Left colon (tissue), 2 donors: ENCODE data around the gene CGNL1. TPM values are rescaled to one million over a fixed set of nuclear protein-coding genes. Genes with fewer than 3 reads are reported as not detected.
A peak's percentile ranks its signal among the peaks of the same experiment; 100 is the strongest.

Experiments
- ATAC-seq: fragments of 200-7000 bp; cut with Tn5 transposase; one replicate; pipeline ENCODE4 v1.9.1; 2020; ENCODE audit warnings: mild to moderate bottlenecking, moderate library complexity
- DNase-seq, 2 donors: peaks; one replicate each; pipeline ENCODE4 v3.0.0-alpha.2; 2020
- intact Hi-C, 2 donors: fragments of 100-400 bp; cut with DNase I in 1 of 2; cut with micrococcal nuclease in 1 of 2; formaldehyde crosslinking; loops; one replicate each; pipeline versions ENCODE4 v1.11.2 to v1.14.0; 2022; cut with DNase I, micrococcal nuclease
- total RNA-seq, 2 donors: library from RNA; stranded (reverse); fragmentation: NEBNext Ultra II Directional; extraction: Animal tissue kit (Norgen Biotek cat#: 25700); gene quantifications; one replicate each; pipeline ENCODE4 v1.2.1, GENCODE V29; 2021
- donor health status: DM: no; HTN: no; CAD: no.
- donor health status: DM: yes; HTN: yes; CAD: no.

The CGNL1 gene
- total RNA-seq, 2 donors from 2014 or later, result 2.8 to 4.1 TPM

GRCh38 chr15:57376696-57377477, 582 bp downstream of the CGNL1 start:
- no peak for DNase-seq
- peak; percentile 42 for ATAC-seq
- intact Hi-C loops, result no loop called here

DNA sequence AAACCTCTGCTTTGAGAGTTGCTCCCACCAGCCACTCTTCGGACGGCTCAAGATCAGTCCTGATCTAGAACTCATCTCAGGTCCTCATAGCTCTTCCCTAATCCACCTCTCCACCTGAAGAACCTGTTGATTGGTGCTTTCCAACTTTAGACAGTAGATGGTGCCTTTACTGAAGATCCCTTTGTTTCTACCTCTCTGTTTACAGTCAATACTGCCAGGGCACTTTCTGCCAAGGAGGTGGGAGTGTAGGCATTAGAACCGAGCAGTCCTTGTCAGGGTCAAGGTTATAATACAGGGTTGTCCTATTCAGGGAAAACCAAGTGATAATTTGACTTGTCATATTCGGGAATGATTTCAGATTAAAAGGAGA, 1.2 kb downstream of the CGNL1 start:
- ATAC-seq (peak; percentile 63), DNase-seq (no peak)
- intact Hi-C loops, result no loop called here

GRCh38 chr15:57379487-57379886, 3.2 kb downstream of the CGNL1 start:
- DNase-seq (no peak), ATAC-seq (no peak)
- intact Hi-C loops, result no loop called here

DNA sequence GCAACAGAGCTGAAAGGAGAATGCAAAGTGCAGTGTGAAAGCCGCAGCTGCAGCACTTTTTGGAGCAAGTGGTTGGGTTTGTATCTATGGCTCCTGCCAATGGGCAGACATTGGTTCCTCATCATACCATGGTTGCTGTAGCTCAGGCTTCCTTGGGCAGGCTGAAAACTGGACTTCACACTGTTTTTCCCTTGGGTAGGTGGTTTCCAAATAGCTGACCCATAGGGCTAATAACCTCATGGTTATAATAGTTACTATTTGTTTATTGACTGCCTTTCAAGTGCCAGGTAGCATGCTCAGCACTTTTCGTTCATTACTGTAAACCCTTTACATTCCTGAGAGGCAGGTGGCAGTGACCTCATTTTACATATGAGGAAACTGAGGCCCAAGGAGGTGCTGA, 4.5 kb downstream of the CGNL1 start:
- intact Hi-C loops, result no loop called here
- ATAC-seq (no peak), DNase-seq (no peak)

DNA sequence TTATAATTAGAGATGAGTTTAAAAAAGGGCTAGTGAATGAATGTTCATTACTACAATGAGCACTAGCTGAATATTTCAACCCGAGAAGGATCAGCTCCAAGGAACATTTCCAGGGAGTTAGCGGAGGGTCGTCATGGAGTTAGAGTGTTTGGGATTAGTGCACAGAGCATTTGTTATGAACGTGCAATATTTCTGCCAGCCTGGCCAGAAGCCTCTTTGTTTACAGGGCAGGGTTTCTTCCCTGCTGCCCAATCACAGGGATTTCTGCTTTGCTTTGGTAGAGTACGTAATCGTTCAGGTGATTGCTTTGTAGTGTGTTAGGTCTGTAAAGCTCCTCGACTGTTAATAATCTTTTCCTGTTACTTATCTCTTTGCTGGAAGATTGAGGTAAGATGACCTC, 5.9 kb downstream of the CGNL1 start:
- intact Hi-C loops, result no loop called here
- peak; percentile 94 for ATAC-seq

DNA sequence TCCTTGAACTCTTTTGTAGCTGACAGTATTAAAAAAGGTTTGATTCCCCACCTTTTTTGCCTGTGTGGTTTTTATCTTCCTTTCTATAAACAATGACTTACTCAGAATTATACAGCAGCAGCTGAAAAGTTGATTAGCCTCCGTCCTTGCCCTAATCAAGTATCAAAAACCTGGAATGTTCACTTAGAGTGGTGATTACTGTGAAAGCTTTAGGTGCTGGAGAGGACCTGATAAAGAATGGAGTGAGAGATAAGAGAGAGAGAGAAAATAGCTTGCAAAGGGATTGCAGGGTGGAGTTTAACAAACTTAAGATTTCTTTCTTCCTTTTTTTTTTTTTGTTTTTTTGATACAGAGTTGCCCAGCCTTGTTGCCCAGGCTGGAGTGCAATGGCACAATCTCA, 6.7 kb downstream of the CGNL1 start:
- DNase-seq, result no peak
- ATAC-seq, result no peak
- intact Hi-C loops, result no loop called here

More for the DNA sequence above, 5.9 kb downstream of the CGNL1 start:
- DNase-seq, result no peak

DNA sequence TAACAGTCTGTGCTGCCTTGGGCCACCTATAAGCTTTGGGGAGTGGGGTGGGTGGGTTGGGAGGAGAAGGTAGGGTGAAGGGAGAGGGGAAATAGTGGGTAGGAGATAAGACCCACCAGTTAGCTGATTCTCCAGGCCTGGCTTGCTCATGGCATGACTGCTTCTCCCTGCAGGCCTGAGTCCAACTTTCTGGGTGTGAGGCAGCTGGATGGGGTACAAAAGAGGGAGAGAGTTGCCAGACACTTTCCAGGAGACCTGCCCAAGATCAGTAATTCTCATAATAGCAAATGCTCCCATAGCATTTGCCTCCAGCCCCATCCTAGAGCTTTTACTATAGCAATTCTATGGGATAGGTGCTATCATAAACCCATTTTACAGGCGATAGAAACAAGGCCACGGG, 7.7 kb downstream of the CGNL1 start:
- intact Hi-C loops, result no loop called here
- ATAC-seq (no peak), DNase-seq (peak in 1 of 2 donors; percentile 32)

GRCh38 chr15:57384816-57385215, 8.5 kb downstream of the CGNL1 start:
- ATAC-seq, result no peak

GRCh38 chr15:57385923-57386390, 9.7 kb downstream of the CGNL1 start:
- intact Hi-C loops, result no loop called here
- ATAC-seq, result no peak
- no peak for DNase-seq

More at GRCh38 chr15:57384816-57385215, 8.5 kb downstream of the CGNL1 start:
- intact Hi-C loops, result no loop called here
- no peak for DNase-seq

GRCh38 chr15:57386976-57387375, 10.7 kb downstream of the CGNL1 start:
- intact Hi-C loops, result no loop called here
- DNase-seq, result no peak
- no peak for ATAC-seq

GRCh38 chr15:57387564-57388076, 11.3 kb downstream of the CGNL1 start:
- ATAC-seq (no peak), DNase-seq (no peak)
- intact Hi-C loops, result no loop called here

GRCh38 chr15:57388464-57388863, 12.2 kb downstream of the CGNL1 start:
- no peak for DNase-seq
- no peak for ATAC-seq
- intact Hi-C loops, result no loop called here

DNA sequence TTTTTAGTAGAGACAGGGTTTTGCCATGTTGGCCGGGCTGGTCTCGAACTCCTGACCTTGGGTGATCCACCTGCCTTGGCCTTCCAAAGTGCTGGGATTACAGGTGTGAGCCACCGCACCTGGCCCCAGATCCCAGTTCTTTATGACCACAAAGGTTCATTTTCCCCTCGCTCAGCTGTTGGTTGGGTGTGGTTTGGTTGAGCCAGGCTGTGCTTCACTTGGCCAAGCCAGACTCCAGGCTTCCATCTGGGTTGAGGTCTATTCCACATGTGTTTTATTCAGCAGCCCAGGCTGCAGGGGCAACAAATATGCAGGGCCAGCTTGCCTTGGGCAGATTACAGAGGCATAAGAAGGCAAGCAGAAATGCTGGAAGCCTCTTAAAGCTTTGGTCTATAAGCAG, 13.7 kb downstream of the CGNL1 start:
- intact Hi-C loops, result no loop called here
- ATAC-seq (no peak), DNase-seq (no peak)

DNA sequence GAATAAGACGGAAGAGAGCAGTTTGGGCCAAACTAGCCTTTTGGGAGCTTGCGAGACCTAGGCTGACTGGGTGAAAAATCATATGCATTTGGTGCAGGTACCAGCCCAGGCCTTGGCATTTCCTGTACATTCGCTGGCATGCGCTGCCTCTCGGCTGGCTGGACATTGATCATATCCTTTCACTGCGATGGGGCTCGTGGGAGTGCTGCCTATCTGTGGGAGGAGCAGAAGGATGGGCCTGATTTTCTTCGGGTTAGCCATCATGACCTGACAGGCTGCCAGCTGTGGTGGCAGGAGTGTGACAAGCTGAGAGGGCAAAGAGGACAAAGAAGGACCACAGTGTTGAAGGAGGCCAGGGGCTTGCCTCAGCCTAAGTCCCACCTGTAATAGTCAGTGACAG, 14.3 kb downstream of the CGNL1 start:
- DNase-seq, result no peak
- intact Hi-C loops, result no loop called here
- no peak for ATAC-seq

GRCh38 chr15:57391537-57391936, 15.2 kb downstream of the CGNL1 start:
- DNase-seq (no peak), ATAC-seq (peak; percentile 85)
- intact Hi-C loops, result no loop called here

DNA sequence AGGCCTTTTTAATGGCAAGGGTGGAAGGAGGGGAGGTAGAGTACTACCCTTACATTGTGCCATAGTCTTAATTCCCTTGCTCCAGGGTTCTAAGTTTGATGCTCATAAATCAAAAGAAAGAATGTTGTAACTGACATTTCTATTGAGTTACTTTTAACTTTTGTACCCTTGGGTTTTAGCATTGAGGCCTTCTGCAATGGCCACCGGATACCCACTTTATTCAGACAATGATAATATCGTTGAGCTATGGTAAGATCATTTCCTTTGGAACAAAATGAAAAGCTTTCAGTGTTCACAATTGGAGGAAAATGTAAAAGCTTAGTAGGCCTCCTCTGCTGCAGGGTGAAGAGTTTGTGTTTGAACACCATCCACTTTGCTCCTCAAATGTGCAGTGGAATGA, 16.8 kb downstream of the CGNL1 start:
- DNase-seq (no peak), ATAC-seq (no peak)
- intact Hi-C loops, result no loop called here

- intact Hi-C loops, result no loop called here
- ATAC-seq (no peak), DNase-seq (no peak)
Observed at GRCh38 chr15:57395292-57395691, 19.0 kb downstream of the CGNL1 start.

DNA sequence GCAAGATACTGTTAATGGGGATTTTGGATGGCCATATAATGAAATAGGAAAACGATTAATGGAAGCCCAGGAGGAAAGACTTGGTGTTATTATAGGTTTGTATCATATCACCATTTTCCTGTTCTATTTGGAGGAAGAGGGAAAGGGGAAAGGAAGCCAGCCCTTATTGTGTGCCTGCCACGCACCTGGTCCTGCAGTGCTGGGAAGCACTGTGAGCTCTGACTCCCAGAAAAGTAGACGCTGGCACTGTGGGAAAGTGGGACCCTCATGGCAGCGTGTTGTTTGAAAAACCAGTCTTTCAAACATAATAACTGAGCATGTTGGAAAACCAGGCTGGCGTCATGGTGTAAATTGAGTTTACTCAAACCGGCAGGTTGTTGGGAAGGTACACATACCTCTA, 22.0 kb downstream of the CGNL1 start:
- DNase-seq (no peak), ATAC-seq (no peak)
- intact Hi-C loops, result no loop called here

DNA sequence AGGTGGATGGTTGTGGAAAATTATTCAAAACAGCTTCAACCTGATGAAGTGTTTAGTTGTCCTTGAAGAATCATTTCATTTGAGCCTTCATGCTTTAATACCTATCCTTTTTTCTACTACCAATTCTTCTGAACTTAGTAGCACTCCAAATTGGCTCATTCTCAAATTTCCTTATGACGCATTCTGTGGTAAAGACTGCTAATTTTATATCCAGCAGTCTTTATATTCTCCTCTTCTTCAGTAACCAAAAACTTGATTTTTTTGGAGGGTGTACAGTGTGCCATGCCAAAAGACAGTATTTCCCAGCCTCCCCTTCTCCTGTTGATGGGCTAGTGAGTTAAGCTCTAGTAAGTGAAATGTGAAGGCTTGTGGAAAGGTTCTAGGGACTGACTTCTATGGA, 25.2 kb downstream of the CGNL1 start:
- intact Hi-C loops, result no loop called here
- DNase-seq (no peak), ATAC-seq (no peak)

DNA sequence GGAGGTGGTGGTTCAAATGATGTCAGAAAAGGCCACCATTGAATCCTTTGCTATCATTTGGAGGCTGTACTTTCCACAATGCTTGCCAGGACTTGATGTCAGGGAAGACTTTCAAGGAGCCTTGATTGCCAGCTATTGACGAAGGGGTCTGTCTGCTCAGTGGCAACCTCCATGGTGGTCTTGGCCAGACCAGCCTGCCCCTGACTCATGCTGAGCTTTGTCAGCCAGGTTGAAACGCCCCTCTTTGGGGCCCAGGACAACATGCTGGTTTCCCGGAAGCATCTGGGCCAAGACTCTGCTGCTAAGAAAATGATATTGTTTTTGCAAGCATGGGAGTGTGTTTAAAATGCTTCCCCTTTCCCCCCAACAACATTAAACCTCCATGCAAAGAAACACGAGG, 26.7 kb downstream of the CGNL1 start:
- no peak for ATAC-seq
- intact Hi-C loops, result no loop called here
- no peak for DNase-seq
